Activated naive CD8-positive, alpha-beta T cell treated with anti-CD3 and anti-CD28 coated beads, Interleukin-2, amount 50 U/mL, for 16 hours (primary cell): ENCODE results near the gene PRDM16.

ENCODE experiments used
- DNase-seq: peaks from one replicate; pipeline ENCODE4 v3.0.0-alpha.2; 2020; ENCODE audit warnings: low read depth, low spot score

PRDM16 gene

DNA sequence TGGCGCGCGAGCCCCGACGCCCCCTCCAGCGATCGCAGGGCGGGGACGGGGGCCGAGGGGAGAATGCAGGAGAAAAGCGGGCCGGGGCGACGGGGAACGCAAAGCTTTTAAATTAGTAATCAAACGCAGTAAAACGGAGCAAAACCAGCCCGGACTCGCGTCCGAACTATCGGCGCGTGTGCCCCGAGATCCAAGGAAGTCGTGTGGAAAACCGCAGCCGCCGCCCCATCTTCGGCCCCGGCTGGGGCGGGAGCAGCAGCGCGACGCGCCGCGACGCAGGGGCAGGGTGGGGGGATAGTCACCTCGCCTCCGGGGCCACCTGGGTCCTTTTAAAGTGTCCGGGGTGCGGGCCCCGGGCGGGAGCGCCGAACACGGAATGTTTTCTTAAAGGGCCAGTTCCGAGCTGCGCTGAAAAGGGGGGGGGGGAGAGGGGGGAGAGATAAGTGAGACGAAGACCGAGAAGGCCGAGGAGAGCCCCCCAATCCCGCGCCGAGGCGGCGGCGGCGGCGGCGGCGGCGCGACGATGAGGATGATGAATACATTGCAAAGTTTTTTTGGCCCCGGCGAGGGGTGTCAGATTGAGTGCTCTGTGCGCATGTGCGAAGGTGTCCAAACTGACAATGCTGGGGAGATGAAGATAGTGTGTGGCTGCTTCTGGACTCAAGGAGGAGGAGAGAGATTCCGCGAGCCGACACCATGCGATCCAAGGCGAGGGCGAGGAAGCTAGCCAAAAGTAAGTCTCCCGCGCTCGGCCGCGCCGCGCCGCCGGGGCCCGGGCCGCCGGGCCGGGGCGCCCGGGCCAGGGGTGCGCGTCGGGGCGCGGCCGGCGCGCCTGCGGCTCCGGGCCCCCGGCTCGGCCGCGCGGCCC is at the start of gene PRDM16:
TSS of gene PRDM16 (plus strand) at position 640 of the 868 bp plus-strand sequence. CDS start at position 697, 57 bp downstream.
- DNase-seq, result no peak

DNA sequence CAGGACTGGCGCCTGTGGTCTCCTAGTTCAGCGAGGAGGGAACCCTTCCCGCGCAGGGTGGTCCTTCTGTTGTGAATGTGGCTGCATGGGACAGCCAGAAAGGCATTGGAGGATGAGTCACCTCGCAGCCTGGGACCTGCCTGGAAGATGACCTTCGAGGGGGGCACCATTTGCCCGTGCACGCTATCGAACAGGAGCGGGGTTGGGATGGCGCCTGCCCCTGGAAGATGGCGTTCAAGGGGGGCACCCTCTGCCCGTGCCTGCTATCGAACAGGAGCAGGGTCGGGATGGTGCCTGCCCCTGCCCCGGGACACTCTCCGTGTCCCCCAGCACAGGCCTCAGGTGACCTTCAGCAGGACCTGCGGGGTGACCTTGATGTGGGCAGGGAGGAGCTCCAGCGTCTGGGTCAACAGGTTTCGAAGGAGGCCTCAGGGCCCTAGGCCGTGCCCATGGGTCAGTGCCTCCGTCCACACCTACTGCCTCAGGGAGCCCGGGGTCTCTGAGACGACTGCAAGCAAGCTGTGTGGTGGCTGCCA is 49.4 kb upstream of the PRDM16 start:
- DNase-seq, result no peak

DNA sequence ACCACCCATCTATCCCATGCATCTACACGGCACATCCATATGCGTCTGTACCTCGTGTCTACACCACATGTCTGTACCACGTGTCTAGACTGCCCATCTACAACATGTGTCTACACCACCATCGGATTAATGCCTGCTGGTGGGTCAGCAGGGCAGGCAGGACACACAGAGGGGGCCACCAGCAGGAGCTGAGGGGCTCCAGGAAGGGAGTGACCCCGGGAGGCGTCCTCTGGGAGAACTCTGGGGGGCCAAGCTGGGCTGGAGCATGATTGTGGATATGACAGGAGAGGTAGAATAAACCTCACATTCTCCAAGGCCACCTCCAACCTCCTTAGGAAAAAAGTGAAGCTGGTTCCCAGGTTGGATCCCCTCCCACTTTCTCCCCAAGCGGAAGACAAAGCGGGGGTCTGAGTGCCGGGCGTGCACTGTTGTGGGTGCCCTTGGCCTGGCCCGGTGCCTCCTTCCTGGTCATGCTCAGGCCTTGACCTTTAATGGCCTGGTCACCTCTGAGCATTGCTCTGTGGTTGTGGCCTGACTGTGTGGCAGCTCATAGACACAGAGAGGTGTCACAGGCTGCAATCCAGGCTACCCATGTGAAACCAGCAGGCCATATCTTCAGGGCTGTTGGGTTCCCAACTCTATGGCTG is 48.6 kb upstream of the PRDM16 start:
- no peak for DNase-seq

DNA sequence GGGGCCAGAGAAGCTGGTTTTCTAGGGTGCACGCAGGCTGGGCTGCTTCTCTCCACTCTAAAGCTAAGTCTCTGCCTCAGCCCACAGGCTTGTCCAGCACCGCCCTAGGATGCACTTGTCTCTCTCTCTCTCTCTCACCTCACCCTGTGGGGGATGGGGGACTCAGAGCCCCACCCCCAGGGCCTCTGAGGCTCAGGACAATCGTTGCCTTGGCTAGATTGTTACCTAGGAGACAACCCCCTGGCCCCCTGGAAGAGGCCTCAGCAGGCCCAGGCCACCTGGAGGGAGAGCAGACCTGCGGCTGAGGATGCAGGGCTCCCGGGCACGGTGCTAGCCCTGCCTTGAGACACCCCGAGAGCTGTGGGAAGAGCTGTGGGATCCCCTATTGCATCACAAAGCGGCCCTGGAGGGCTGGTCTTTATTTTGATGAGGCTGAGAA is 47.8 kb upstream of the PRDM16 start, which contains the start of gene ACTRT2:
TSS of gene ACTRT2 (plus strand) at position 235 of the 439 bp plus-strand sequence. CDS start 220 bp downstream, outside the sequence.
- no peak for DNase-seq

DNA sequence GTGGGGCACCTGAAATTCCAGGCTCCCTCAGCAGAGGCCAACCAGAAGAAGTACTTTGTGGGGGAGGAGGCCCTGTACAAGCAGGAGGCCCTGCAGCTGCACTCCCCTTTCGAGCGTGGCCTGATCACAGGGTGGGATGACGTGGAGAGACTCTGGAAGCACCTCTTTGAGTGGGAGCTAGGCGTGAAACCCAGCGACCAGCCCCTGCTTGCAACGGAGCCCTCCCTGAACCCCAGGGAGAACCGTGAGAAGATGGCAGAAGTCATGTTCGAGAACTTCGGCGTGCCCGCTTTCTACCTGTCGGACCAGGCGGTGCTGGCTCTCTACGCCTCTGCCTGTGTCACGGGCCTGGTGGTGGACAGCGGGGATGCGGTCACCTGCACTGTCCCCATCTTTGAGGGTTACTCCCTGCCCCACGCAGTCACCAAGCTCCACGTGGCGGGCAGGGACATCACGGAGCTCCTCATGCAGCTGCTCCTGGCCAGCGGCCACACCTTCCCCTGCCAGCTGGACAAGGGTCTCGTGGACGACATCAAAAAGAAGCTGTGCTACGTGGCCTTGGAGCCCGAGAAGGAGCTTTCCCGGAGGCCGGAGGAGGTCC is 47.1 kb upstream of the PRDM16 start:
- DNase-seq, result no peak

DNA sequence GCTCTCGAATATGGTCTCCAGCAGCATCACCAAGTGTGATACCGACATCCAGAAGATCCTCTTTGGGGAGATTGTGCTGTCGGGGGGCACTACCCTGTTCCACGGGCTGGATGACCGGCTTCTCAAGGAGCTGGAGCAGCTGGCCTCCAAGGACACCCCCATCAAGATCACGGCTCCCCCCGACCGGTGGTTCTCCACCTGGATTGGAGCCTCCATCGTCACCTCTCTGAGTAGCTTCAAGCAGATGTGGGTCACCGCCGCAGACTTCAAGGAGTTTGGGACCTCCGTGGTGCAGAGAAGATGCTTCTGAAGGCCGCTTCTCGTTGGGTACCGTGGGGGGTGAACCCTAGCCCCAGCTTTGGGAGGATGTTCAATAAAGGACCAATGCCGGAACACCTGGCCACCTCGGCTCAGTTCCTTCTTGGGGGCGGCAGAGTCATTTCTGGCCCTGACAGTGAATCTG is 46.5 kb upstream of the PRDM16 start:
- no peak for DNase-seq

DNA sequence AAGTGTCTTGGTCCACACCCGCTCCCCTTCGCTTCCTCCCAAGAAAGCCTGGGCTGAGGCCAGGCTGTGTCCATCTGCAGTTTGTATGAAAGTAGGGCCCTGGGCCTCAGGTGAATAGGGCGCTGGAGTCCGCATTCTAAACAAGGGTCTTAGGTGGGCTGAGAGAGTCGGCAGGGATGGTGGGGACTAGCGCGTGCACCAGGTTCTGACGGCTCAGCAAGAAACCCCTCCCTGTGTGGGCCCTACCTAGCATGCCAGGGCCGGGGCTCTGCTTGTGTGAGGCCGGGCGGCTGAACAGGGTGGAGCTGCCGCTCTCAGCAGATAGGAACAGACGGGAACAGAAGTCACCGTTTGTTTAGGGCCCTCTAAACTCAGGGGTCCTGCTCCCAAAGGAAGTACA is 46.0 kb upstream of the PRDM16 start:
- no peak for DNase-seq

DNA sequence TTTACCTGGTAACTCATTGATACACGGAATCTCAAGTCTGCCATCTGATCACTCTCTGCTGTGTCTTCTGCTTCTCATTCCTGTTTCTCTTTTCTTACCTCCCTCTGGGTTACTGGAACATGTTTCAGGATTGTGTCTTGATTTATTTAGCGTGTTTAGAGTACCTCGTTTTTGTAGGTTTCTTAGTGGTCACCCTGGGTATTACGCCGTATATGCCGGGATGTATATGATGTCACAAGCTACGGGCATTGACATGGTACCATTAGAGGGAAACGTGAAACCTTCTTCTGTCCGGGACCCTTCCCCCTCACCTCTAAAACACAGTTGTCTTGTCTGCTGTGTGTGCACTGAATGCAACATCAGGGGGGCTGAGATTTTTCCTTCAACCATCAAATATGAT is 45.0 kb upstream of the PRDM16 start:
- no peak for DNase-seq

DNA sequence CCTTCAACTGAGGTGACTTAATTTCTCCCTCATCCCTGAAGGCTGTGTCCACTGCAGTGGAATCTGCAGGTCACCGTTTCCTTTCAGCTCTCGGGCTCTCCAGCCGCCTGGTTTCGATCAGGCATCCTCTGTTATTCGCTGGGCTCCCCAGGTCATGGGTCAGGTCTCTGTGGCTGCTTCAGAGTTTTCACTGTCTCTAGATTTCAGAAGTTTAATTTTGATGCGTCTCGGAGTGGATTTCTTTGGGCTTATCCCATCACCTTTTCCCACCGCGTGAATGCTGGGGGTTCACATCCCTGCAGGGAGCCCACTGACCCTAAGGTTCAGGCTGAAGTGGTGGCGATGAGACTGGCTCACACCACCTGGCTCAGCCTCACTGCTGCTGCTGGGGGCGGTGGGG is 44.4 kb upstream of the PRDM16 start:
- no peak for DNase-seq

DNA sequence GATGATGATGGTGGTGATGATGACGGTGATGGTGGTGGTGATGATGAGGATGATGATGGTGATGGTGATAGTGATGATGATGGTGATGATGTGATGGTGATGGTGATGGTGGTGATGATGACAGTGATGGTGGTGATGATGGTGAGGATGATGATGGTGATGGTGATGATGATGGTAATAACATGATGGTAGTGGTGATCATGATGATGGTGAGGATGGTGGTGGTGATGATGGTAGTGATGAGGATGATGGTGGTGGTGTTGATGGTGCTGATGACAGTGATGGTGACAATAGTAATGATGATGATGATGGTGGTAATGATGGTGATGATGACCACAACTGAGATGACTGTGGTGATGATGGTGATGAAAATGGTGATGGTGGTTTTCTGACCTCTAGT is 42.9 kb upstream of the PRDM16 start:
- DNase-seq, result no peak

DNA sequence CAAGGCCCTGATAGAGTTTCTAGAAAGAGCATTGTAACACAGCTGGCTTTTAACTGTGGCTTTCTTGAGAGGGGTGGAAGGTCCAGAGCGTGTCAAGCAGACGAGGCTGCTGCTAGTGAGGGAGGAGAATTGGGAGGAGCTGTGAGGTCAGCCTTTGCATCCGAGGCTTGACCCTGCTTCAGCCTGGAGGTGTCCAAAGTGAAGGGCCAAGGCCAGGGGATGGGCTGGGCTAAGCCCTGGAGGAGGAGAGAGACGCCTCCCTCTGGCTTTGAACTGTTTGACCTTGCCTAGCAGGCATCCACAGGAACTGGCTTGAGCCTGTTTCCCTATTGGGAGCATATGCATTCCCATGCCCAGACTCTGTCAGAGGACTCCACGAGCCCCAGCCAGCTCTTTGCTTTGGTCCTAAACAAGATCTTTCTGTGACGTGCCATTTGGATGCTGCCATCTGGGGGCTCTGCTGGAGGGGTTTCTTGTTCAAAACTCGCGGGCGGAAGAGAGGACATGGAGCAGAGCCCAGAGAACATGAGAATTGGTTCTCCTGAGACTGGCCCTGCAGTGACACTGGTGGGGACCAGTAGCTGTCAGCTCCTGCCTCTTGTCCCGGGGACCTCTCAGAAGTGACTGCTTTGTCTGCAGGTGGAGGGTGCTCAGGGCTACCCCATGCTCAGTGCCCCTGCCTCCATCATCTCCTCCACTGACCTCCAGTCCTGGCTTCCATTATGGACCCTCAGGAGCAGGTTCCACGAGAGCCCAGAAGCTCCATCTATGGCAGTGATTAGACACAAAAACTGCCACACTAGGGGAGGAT is 42.2 kb upstream of the PRDM16 start:
- DNase-seq, result no peak

DNA sequence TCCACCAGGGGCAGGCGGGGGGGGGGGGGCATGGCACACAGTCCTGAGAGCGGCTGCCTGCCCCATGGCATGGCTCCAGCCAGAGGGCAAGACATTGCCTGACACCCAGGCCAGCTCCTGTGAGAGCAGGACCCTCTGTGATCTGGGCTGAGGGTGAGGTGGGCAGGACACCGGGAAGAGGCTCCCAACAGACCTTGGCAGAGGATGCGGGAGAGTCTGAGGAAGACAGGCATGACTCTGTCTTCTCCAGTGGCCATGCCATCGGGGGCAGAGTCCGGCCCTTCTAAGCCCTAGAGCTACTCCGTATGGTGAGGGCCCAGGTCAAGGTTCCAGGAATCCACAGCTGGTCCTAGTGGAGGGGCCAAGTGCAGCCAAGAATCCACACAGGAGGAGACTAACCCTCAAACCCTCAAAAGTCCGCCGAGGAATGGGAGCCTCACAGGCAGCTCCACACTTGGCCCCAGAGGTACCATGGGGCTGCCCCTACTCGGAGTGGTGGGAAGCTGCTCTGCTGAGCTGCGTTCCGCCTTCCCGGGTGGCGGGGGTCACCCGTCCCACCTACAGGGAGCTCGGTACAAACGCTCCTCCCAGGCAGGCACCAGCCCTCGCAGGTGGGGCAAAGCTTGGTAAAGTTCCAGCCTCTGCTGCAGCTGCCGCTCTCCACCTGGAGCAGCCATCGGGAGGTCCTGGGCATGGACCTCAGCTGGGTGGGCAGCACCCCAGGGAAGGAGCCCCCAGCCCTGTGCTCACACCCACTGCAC is 41.2 kb upstream of the PRDM16 start:
- DNase-seq, result no peak

DNA sequence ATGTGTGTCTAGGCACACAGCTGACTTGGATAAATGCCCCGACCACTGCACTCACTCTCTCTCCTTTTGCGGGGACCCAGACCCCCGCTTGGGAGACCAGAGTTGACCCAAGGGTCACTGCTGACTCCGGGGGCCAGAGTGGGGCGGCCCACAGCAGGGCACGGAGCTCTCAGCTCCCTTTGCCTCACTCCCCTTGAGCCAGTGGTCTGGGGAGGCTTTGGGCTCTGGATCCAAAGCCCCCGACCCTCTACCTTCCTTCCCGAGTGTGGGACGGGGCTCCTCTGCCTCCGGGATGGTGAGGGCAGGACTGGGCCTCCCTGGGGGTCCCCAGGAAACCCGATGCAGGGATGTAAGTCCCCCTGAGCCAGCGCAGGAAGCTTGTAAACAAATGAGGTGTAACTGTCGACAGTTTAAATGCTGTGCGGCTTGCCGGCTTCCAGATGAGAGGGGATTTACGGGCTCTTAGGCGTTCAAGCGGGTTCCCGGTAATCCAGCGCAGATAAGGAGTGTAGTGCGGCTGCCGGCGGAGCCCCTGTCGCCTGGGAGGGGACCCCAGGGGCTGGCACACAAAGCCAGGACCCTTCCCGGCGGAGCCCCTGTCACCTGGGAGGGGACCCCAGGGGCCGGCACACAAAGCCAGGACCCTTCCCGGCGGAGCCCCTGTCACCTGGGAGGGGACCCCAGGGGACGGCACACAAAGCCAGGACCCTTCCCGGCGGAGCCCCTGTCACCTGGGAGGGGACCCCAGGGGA is 40.3 kb upstream of the PRDM16 start:
- DNase-seq, result no peak

DNA sequence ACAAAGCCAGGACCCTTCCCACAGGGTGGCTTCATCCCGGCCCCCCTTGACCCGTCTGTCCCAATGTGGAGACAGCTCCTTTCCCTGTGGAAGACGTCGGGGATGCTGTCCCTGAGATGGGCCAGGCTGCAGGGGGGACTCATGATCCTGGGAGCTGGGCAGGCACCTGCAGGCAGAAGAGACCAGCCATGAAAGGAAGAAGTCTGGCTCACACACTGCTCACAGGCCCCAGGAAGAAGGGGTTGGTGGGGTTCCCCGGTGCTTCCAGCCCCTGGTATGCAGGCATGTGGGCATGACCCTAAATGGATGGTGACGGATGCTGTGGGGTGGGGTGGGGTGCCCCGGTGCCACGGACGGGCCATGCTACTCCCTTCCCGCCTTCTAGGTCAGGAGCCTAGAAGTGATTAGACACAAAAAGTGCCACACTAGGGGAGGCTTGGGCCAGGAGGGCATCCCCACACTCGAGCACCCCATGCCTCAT is 39.5 kb upstream of the PRDM16 start:
- DNase-seq, result no peak

DNA sequence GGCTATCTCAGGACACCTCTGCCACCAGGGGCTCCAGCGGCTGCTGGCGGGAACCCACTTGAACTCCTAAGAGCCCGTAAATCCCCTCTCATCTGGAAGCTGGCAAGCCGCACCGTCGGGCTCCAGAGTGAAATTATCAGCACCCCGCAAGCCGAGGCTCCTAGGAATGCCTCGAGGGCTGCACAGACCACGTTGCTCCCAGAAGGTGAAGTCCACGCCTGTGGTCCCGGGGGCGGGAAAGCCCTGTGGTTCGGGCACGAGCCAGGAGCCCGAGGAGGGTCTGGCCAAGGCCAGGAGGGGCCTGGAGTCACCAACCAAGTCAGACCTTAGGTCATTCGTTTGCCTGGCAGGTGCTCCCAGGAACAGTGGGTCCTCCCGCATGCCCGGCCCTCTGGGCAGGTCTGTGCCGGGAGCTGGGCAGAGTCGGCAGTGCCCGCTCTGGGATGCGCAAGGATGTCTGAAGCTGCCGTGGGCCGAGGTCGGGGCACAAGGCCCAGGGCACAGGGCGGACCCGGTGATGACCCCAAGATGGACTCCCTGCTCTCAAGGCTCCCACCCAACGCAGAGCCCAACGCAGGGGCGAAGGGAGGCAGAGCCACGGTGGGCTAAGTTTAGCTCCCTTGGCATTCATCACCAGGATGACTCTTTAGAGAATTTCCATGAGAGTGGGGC is 38.9 kb upstream of the PRDM16 start:
- DNase-seq, result no peak

DNA sequence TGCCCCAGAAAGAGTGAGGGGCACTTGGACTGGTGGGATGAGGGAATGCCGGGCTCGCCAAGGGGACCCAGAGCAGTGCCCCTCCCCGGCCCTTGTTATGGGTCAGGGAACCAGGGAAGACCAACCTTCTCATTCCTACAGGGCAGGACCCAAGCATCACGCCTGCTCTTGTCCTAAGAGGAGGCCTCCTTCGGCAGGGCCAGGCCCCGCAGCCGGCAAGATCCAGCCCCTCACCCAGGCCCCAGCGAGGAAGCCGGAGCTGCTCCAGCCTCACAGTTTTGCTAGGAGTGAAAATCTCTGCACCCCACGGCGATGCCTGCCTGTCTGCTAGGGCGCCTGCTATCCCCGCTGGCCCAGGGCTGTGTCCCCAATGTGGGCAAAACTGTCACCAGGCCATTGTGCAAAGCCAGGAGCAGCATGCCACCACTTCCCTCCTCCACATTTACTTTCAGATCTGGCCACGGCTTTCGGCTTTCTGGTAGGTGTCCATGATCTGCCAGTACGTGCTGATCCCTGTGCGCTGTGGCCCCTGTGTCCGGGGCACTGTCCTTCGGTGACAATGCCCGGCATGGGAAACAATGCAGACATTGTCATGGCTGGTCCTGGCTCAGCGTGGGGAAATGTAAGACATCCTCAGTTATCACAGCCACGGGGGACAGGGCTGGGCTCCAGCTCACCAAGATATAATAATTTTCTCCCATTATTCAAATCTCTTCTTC is 38.2 kb upstream of the PRDM16 start:
- no peak for DNase-seq

DNA sequence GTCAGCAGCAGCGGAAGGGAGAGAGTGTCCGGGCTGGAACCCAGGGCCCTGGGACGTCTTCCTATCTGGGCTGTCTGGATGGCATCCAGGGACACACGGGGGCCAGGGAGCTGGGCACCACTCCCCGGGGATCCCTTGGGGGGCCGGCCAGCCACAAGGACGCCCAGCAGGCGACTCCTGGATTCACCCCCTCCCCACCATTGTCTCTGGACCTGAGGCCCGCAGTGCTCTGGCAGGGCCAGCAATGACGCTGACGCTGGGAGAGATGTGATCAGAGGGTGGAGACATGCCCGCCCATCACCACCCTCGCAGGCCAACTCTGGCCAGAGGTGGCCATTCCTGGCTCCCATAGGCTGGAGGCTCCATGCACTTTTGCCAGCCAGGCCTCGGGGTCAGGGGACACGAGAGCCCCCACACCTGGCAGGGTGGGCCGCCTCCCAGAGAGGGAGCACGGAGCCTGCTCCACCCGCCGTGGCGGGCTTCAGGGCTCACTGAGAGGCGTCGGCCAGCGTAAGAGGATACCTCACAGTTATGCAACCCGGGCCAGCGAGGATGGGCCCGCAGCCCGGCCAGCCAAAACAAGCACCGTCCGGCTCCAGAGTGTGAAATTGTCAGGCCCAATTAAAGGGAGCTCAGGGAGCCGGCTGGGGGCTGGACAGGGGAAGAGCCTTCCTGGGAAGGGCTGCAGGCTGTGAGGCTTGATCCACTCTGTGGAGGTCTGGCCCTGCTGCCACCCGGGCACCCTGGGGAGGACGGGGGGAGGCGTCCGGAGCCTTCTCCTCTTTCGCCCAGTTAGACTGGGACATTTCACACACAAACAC is 37.4 kb upstream of the PRDM16 start:
- DNase-seq, result no peak
